ENCODE results near the gene ADAM12.

- TF ChIP-seq CTCF (IDR thresholded peaks at IDR 0.05) (no peak), POLR2A (IDR thresholded peaks at IDR 0.05) (no peak)
Observed at GRCh38 chr10:126037946-126038345, 350.3 kb downstream of the ADAM12 start.

All from adrenal gland (tissue), 5 donors.